Measurements from ENCODE around the gene INS.

Gene INS

DNA sequence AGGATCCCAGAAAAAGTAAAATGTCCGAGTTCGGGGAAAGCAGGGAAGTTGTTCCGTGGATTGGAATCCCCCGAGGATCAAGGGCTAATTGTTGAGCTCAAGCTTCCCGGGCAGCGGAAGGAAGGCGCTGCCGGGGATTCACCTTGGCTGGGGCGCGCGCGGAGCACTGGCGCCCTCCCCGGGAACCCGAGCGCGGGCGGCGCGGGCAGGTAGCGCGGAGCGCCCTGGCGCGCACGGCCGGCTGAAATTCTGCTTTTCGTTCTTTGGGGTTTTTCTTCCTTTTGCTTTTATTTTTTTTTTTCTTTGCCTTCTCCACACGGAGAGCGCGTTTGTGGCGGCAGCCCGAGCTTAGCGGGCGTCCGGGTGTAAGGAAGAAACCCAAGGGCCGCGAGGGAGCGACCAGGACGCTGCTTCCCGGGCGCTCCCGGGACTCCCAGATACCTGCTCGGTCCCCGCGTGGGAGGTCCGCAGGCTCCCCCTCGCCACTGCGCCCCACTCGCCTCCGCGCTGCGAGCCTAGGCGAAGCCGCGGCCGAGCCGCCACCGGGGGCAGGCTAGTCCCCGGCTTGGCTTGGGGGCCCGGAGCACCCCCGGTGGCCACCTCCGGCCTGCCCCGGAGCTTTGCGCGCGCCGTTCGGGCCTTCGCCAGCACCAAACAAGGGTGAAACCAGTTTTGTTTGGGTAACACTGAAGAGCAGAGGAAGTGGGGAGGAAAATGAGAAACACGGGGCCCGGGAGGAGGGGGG is 17.0 kb downstream of the INS start:
- no peak for DNase-seq (ENCODE audit: low spot score)

DNA sequence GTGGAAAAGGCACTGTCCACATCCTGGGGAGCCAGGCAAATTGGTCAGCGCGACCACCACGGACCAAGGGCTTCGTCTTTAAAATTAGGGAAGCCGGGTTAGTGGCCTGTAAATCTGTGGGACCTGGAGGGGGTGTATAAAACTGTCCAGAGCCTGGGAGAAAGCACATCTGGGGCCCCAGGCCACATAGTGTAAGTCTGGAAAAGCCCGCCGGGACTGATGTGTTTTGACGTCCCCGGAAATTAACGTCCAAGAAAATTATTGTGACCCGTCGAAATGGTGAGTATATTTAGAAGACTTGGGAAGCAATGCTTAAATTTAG is 17.6 kb downstream of the INS start:
- no peak for DNase-seq (ENCODE audit: low spot score)

DNA sequence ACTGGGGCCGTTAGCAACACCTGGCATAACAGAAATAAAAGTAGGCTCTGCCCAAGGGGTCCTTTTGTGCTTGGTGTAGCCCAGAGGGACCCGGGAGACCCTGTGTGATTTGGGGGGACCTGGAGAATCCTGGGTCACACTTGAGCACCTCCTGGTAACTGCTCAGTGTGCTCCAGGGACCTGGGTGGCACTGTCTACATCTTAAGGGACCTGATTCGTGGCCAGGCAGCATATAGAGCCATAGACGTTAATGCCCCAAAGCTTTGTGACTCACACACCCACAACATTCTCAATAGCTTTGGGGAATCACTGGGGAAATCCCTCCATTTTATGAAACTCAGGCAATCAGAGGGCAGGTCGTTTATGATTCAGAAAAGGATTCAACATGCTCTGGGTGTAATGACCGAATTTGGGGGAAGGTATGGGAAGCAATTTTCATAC is 18.2 kb downstream of the INS start:
- no peak for DNase-seq (ENCODE audit: low spot score)

DNA sequence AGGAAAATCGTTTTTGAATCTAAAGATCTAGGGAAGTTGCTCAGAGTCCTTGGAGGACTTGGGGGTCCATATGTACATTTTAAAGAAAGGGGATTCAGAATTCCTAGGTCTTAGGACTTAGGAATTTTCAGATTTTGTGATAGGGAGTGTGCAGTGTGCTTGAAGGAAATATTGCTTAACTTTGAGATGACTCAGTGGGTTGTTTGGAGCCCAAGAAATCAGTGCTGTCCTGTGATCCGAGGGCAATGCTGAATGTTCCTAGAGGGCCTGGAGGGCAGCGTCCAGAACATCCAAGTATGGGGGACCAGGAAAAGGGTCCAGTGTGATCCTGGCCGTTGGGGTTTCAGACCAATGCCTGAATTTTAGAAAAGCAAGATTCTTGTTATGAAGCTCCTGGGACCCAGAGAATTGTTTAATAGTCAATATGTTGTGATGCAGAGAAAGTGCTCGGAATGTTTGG is 18.7 kb downstream of the INS start:
- peak; percentile 75 for DNase-seq (ENCODE audit: low spot score)

DNA sequence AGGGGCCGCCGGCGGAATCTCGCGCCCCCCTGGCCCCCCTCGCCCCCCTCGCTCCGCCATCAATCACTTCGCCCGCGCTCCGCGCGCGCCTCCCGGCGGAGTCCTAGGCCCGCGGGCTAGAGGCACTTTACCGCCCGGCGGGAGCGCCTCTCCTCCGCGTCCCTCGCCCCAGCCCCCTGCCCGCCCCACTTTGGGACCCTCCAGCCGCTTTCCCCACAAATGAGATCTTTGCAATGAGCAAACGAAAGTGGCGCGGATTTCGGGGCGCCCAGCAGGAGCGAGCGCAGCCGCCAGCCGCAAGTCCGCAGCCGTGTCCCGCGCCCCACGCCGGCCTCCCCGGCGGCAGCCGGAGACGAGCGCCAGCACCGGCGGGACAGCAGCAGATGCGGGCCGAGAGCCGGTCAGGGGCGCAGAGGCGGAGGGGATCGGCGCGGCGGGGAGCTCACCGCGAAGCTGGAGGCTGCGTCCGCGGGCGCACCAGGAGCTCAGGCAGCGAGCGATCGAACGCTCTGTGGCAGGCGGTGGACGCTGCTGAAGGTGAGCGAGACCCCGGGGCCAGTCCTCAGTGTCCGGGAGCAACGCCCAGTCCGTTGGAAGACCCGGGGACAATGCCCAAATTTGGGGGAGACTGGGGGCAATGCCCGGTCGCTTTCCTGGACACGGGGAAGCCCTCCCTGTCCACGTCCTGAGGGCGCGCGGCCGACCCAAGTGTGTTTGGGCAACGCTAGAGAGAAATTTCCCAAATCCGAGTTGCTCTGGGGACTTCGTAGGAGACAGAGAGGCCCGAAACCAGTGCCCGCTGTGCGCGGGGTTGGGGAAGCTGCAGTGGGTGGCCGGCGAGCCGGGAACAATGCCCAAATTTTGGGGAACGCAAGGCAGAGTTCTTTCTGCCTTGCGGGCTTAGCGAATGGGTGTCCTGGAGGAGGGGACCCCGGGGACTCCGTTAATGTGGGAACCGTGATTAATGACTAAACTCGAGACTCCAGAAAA is 20.3 kb downstream of the INS start:
- DNase-seq (ENCODE audit: low spot score) = no peak

DNA sequence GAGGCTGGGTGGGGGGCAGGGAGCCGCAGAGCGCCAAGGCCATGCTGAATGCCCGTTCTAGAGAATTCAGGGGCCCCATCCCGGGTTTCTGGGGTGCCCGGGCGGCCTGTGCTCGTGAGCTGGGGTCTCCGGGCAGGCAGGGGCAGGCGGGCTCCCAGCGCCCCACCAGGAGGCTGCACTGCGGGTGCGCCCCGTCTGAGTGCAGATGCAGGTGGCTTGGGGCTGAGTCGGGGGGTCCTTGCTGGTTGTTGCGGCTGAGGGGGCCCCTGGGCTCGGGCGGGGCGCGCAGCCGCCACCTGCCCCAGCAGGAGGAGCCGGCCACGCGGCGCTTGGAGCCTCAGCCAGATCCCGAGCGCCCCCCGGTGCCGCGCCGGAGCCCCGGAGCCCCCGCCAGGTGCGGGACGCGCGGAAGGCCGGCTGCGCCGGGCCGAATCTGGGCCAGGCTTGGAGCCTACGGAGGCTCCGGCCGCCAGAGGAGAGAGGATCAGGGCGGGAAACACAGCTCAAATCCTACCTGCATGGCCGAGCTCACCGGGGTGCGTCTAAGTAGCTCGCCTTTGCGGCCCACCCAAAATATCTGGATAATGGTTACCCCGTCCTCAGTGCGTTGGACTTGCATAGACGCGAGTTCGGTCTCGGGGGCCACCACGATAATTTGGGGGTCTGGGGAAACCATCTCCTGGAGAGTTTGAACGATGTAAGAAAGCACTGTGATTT is 21.2 kb downstream of the INS start:
- DNase-seq (ENCODE audit: low spot score) = no peak

DNA sequence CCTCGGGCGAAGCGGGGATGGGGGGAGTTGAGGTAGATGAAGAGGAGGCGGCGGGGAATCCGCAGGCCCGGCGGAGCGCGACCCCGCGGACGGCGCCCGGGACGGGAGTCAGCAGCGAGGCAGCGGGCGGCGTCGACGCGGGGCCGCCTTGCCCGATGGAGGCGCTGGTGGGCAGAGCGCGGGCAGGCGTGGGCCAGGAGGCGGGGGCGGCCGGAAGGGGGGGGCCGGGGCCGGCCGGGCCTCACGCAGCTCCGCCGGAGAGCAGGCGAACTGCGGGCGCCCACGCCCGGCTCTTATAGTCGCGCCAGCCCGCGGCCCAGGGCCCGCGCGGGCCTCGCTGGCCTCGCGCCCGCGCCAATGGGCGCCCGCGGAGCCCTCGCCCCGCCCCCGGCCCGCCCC is 21.9 kb downstream of the INS start, which contains the start of gene IGF2:
Gene IGF2 (minus strand): TSS at position 267 of the 399 bp plus-strand sequence. CDS start 3,866 bp downstream, outside the sequence.
- DNase-seq (ENCODE audit: low spot score) = no peak

DNA sequence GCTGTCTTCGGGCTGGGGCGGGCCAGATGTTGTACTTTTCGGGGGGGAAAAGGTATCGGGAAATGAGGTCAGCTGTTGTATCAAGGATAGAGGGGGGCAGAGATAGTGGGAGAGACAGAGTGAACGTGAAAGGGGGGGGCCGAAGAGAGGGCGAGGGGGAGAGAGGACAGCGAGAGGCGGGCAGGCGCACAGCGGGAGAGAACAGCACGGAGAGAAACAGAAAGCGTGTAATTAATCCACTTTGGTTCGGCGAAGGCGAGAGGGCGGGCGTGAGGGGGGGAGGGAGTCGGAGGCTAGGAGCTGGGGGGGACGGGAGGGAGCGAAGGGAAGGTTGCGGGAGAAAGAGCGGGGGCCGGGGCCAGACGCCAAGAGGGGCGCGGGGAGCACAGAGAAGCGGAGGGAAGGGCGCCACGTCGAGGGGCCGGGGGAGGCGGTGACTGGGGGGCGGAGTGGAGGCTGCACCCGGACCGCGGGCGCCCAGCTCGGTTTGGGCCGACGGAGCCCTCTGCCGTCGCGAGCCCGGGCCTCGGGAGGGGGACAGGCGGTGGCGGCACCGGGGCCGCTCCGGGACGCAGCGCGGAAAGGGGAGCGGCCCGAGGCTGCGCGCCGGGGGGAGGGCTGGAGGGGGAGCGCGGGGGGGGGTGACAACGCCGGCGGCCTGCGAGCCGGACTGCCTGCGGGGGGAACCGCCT is 22.4 kb downstream of the INS start:
- DNase-seq (ENCODE audit: low spot score) = no peak

DNA sequence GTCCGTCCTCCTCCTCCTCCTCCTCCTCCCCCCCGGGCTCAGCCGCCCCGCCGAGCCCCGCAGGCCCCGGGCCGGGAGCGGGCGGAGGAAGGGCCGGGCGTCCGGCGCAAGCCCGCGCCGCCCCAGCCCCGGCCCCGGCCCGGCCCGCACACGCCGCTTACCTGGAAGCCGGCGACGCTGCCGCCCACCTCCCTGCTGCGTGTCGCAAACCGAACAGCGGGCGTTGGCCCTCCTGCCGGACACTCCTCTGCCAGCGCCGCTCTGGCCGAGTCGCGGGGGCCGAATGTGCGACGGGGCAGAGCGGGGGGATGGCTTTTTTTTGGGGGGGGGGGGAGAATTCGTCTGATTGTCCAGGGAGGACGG is 23.0 kb downstream of the INS start:
- no peak for DNase-seq (ENCODE audit: low spot score)

DNA sequence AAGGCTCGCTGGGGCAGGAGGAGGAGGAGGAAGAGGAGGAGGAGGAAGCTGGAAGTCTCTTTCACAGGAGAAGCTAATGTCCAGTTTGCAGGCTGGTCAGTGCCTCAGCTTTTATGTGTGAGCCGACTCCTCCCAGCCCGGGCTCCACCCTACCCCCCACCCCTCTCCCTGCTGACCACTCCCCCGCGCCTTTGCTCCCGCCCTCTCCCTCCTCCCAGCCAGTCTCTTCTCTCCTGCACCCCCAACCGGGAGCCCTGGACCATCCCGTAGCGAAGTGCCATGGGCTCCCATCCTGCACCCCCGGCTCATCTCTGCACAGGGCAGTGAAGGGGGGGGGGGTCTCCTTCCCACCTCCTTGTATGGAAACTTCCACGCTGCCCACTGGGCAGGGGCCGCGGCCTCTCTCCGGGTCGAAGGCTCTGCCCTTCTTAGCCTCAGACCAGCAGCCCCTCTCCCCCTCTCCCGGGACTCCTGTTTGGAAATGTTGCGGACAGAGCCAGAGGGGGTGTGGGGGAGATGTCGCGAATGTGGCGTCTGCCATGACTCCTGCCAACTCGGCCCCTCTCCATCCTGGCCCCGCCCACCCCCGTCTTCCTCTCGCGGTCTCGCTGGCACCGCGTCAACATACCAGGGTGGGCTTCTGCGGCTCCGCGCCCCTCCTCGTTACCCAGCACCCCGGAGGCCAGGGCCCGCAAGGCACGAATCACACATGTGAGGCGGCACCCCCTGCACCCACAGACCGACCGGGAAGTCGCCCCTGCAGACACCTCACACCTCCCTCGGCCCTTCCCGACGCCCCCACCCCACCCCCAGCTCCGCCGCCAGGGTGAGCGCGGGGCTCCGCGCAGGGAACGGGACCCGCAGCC is 23.6 kb downstream of the INS start:
- peak; percentile 90 for DNase-seq (ENCODE audit: low spot score)

DNA sequence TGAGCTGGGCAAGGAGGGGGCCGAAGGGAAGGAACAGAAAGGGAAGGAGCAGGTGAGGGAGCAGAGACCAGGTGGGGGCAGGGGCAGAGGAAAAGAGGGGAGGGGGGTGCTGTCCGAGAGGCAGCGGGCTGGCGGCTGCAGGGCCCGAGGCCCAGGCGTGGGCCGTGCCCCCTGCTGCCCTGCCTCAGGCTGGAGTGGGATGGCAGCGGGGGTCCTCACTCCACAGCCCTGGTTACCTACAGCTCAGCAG is 24.1 kb downstream of the INS start:
- DNase-seq (ENCODE audit: low spot score) = no peak

DNA sequence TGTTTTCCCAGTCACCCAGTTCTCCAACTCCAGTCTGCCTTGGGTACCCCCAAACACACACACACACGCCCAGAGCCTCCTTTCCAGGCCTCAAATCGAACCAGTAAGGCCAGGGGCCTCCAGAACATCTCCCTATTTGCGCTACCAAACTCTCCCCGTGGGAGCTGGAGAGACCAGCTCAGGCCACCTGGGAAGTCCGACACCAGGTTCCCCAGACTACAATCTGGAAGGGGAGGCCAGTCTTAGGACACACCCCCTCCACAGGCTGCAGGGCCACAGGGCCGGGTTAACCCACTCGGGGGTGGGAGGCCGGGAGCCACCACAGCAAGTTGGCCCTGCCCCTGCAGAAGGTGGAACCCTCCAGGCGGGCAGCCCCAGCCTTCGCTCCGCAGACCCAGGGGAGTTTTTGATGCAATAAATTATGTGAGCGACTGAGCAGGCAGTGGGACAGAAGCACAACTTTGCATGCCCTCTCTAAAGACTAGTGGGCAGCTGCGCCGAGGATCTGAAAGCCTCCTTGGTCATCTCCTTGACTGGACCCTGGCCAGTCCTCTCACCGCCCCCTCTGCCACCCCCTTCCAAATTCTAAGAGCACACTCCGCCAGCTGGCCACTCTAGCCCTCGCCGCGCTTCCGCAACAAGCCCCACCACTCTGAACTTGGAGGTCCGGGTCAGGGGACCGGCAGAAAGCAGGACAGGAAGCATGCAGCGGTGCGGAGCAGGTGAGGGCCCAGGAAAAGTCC is 24.6 kb downstream of the INS start:
- no peak for DNase-seq (ENCODE audit: low spot score)

DNA sequence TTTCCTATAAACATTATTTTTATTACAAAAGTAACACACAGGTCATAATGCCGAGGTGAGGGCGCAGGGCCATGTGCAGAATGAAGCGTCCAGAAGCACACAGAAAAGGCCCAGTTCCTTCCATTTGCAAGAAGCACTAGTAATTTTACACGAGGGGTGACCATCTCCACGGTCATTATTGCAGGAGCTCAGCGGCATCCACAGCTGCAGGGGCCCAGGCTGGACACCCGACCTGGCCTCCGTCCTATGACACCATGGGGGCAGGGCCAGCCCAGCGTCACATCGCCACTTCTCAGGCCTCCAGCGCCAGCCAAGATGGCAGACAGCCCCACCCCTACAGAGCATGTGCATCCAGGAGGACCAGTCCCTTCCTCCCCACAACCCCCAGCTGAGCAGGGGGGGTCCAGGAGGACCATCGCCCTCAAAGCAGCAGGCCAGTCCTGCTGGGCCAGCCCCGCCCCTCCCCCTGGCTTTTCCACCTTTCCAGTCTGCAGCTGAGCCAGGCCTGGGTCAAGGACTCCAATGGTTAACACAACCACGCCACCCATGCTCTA is 25.3 kb downstream of the INS start:
- DNase-seq (ENCODE audit: low spot score) = no peak

DNA sequence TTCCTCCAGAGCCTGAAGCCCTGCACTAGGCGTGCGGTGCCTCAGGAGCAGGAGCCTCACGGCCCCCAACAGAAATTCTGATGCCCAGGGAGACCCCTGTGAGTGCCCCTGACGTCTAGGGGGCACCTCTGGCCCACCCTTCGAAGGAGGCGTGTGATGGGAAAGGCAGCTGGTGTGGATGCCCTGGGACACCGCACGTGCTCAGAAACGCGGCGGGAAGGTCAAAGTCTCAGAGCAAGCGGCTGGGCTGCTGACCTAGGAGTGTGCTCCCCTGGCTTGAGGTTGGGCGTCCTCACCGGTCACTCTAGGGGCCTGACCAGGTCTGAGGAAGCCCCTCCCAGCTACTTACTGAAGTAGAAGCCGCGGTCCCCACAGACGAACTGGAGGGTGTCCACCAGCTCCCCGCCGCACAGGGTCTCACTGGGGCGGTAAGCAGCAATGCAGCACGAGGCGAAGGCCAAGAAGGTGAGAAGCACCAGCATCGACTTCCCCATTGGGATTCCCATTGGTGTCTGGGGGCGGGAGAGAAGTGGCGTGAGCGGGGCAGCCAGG is 25.9 kb downstream of the INS start:
- no peak for DNase-seq (ENCODE audit: low spot score)

DNA sequence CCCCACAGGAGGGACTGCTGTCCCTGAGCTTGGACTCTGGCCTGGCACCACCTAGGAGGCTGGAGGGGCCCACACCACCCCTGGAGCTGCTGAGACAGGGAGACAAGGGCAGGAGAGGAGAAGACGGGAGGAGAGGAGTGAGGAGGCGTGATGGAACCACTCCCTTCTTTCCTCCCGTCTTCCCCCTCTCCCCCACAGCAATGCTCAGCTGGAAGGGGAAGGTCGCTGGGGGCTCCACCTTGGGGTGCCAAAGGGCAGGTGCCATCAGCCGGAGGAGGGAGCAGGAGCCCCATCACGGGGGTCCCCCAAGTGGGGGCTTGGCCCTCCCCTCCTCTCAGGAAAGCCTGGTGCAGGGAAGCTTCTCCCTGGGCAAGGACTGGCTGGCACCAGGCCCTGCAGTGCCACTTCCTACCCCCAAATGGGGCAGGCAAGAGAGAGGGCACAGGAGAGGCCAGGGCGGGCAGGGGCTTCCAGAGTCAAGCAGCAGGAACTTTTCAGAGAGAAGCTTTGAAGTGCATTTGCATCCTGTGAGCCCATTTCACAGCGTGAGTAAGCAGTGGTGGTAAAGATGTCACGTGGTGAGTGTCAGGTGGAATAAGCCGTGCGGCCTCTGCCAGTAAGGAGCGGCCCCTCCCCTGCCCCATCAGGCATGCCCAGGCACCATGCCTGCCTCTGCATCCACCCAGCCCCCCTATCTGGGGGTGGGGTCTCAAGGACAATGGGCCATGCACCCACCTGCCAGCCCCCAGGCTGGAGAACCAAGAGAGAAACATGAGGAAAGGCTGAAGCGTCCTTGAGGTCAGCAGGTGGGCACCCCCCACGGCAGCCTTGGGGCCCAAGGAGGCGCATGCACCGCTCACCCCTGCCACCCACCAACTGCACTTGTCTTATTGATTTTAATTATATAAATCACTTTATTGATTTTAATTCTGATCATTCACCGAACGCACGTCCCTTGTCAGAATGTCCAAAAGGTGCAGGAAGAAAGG is 26.7 kb downstream of the INS start:
- no peak for DNase-seq (ENCODE audit: low spot score)

DNA sequence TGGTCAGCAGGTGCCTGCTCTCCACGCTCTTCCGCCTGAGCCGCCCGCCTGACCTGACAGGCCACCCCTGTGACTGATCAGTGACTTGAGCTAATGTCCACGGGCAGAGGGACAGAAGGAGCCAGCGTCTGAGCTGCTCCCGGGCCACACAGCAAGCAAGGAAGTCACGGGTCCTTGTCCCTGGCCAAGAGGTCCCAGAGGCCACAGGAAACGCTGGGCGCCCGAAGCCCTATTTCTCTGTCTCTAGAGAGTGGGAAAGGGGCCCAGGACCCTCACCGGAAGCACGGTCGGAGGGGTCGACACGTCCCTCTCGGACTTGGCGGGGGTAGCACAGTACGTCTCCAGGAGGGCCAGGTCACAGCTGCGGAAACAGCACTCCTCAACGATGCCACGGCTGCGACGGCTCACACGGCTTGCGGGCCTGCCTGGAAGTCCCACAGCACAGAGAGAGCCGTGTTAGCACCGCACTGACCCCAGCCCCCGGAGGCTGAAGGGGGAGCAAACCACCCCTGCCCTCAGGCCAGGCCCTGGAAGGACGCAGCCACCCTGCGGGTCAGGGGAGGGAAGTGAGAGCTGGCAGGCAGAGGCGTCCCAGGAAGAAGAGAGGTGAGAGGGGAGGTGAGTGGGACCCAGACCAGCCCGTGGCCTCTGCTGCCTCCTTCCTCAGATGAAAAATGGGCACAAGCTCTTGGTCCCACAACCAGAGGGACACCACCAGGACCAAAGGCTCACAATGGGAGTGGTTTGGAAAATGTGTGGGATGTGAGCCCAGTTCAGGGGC is 27.6 kb downstream of the INS start:
- no peak for DNase-seq (ENCODE audit: low spot score)

DNA sequence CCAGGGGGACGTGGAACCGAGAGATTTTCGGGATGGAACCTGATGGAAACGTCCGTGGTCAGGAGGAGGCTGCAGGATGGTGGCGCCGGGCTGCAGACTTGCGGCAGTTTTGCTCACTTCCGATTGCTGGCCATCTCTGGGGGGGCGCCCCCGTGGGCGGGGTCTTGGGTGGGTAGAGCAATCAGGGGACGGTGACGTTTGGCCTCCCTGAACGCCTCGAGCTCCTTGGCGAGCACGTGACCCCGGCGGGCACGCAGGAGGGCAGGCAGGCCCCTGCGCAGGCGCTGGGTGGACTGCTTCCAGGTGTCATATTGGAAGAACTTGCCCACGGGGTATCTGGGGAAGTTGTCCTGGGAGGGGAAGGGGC is 28.2 kb downstream of the INS start:
- no peak for DNase-seq (ENCODE audit: low spot score)

DNA sequence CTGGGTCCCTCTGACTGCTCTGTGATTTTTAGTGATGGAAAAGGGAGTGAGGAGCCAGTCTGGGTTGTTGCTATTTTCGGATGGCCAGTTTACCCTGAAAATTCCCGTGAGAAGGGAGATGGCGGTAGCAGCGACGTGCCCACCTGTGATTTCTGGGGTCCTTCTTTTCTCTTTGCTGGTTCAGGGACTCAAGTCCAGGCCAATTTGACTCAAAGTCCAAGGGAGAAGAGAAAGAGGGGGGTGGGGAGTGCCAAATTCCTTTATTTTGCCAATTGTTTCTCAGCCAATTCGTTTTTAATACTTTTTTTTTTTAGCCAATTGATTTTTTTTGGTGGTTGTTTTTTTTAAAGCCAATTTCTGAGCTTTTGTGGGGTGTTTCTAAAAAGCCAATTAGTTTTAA is 28.8 kb downstream of the INS start:
- DNase-seq (ENCODE audit: low spot score) = no peak
